Mesothelial cell of epicardium (in vitro differentiated cells): ENCODE data around the gene E2F2. TPM values are rescaled to one million over a fixed set of nuclear protein-coding genes. Genes with fewer than 3 reads are reported as not detected.

ENCODE experiments used
- DNase-seq, 2 experiments: peaks; one replicate each; pipeline ENCODE4 v3.0.0; 2021; ENCODE audit warnings: low spot score in 2 of 2; ENCODE audit not compliant: unreplicated experiment in 2 of 2
- H3K27ac Mint-ChIP-seq: 2 replicates; pipeline ENCODE4 v1.8.0; 2021; ENCODE audit warnings: mixed read lengths
- H3K27me3 Mint-ChIP-seq: 2 replicates; pipeline ENCODE4 v1.8.0; 2021; ENCODE audit warnings: low read depth, mixed read lengths
- H3K36me3 Mint-ChIP-seq: 2 replicates; pipeline ENCODE4 v1.8.0; 2021; ENCODE audit warnings: mixed read lengths
- H3K4me1 Mint-ChIP-seq: 2 replicates; pipeline ENCODE4 v1.8.0; 2021; ENCODE audit warnings: mixed read lengths
- H3K4me3 Mint-ChIP-seq: 2 replicates; pipeline ENCODE4 v1.8.0; 2021; ENCODE audit warnings: mild to moderate bottlenecking, moderate library complexity, mixed read lengths
- H3K9me3 Mint-ChIP-seq: 2 replicates; pipeline ENCODE4 v1.8.0; 2021; ENCODE audit warnings: mixed read lengths
- total RNA-seq: library from RNA; stranded (reverse); gene quantifications from 3 replicates; pipeline ENCODE4 v1.2.1, GENCODE V29; 2021
- TF ChIP-seq, protein P1 (sequence below): fragments of 200-600 bp; sonication (generic); IDR thresholded peaks from one replicate; pipeline ENCODE4 v1.5.0; 2021; ENCODE audit warnings: antibody characterized with exemption; ENCODE audit not compliant: unreplicated experiment

Gene E2F2
- total RNA-seq, 1 donor from 2014 or later, result 4.8 TPM

DNA sequence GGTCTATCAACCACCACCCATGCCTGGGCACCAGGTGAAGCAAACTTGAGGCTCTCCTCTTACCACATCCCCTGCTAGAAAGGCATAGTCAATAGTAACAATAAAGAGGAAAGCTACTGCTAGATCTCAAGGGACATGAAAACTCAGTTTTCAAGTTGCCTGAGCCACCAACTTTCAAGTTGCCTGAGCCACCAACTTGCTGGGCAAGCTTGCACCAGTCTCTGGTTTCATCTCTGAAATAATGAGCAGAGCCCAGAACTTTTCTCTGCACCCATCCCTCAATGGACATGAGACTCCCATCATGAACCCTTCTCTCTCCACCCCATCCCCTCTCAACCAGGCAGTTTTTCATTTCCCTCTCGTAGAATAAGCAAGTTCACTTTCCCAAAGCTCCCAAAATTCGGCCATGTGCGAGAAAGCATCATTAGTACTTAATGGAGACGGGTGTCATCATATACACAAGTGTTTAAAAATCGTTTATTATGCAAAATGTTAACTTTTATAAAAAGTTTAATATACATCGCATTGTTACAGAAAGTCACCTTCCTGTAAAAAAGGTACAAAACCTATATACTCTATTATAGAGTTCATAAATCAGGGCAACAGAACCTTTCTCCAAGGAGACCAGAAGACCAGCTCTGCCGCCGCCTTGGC lies 26.6 kb upstream of the E2F2 start:
- TF ChIP-seq, protein P1, sequence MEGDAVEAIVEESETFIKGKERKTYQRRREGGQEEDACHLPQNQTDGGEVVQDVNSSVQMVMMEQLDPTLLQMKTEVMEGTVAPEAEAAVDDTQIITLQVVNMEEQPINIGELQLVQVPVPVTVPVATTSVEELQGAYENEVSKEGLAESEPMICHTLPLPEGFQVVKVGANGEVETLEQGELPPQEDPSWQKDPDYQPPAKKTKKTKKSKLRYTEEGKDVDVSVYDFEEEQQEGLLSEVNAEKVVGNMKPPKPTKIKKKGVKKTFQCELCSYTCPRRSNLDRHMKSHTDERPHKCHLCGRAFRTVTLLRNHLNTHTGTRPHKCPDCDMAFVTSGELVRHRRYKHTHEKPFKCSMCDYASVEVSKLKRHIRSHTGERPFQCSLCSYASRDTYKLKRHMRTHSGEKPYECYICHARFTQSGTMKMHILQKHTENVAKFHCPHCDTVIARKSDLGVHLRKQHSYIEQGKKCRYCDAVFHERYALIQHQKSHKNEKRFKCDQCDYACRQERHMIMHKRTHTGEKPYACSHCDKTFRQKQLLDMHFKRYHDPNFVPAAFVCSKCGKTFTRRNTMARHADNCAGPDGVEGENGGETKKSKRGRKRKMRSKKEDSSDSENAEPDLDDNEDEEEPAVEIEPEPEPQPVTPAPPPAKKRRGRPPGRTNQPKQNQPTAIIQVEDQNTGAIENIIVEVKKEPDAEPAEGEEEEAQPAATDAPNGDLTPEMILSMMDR, result no peak
- no peaks in the 10 kb centered on the region for H3K27me3 Mint-ChIP-seq
- peak overlapping the region; percentile 88 for H3K4me3 Mint-ChIP-seq
- H3K9me3 Mint-ChIP-seq, result no peaks in the 10 kb centered on the region
- DNase-seq, result no peak
- H3K27ac Mint-ChIP-seq, result peak overlapping the region; percentile 100
- H3K4me1 Mint-ChIP-seq, result peaks cover 75% of the 10 kb centered on the region
- peaks cover 9% of the 10 kb centered on the region for H3K36me3 Mint-ChIP-seq

DNA sequence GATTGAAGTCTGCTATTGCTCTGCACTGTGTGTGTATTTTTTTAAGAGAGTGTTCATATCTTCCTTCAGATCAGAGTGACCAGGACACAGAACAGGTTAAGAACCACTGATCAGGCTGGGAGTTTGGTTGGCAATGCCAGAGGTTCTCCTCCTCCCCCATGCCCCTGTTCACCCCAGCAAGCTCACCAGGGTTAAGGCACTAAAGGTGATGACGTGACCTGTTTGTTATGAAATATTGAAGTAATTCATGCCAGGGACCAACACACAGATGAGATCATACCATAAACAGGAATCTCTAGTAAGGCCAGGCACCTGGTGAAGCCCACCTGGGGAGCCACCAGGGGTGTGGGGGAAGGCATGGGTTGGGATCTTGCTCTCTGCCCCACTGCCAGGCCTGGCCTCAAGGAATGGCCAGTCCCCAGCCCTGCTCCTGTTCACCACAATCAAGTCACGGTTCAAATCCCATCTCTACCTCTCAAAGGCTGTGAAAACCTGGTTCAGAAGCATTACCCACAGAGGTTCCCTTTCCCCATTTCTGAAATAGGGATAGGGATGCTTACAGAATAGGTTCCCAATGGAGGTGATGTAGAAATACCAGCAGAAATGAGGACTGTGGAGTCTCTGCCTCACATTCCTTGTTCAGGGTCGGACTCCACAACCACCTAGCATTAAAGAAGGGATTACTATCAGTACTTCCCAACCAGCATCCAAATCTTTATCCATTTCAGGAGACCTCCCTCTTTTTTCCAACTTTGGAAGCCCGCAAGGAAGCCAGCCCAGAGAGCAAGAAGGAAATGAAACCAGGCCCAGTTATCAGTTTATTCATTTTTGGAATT lies 25.8 kb upstream of the E2F2 start:
- H3K4me1 Mint-ChIP-seq, result peaks cover 74% of the 10 kb centered on the region
- DNase-seq, result no peak
- H3K9me3 Mint-ChIP-seq, result no peaks in the 10 kb centered on the region
- H3K4me3 Mint-ChIP-seq, result peak overlapping the region; percentile 88
- H3K27me3 Mint-ChIP-seq, result no peaks in the 10 kb centered on the region
- TF ChIP-seq, protein P1, result no peak
- H3K27ac Mint-ChIP-seq, result peak overlapping the region; percentile 100
- peaks cover 9% of the 10 kb centered on the region for H3K36me3 Mint-ChIP-seq

DNA sequence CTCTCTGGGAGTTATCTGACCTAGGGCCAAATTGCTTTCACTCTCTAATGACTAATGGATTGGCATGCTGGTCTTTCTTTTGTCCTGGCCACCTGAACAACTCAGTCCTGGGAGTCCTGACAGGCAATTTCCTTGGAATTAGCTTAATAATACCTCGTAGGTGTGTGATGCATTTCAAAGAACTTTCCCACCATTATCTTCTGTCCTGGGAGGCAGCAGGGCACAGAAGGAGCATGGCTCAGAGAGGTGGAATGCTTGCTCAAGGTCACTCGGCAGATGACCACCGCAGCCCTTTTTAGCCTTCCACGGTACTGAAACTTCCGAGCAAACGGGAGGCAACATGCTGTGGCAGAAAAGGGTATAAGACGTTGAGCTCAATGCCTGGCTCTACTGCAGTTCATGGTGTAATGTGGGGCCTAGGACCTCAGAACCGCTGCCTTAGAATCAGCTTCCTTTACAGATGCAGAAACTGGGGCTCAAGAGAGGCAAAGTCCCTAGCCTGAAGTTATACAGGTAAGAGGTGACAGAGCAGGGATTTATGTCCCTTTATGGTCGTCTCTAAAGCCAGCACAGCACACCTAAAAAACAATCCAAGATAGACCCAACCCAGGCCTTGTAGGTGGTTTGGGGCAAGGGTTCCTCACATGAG lies 25.1 kb upstream of the E2F2 start:
- no peak for DNase-seq
- Mint-ChIP-seq H3K27me3 (no peaks in the 10 kb centered on the region), H3K27ac (peak overlapping the region; percentile 100), H3K4me3 (peak overlapping the region; percentile 88), H3K9me3 (no peaks in the 10 kb centered on the region), H3K4me1 (peaks cover 74% of the 10 kb centered on the region), H3K36me3 (peaks cover 9% of the 10 kb centered on the region)
- TF ChIP-seq, protein P1, result no peak

DNA sequence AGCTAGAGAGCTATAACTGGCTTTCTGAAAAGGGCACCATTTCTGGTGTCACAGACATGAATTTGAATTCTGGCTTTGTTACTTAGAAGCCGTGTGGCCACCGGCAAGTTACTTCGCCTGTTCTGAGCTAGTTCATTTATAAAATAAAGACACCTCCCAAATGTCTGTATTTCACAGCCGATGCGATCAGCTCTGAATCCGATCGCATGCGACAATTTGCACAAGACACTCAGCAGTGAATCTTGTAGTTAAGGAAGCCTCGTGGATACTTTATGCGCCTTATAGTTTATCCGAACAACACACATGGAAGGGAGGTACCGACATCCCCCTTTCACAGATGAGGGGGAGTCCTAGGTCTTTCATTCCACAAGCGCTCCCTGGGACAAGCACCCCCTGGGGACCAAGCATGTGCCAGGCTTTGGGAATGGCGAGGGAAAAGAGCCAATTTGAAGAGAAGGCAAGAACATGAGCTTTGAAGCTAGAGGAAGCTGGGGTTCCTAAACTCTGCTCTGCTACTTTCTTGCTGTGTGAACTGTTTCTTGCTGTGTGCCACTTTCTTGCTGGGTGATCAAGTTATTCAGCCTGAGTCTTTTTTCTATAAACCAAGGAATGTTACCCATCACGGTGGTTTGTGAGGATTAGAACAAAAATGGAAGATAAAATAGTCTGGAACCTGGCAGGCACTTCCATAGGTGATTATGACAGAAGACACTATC lies 24.4 kb upstream of the E2F2 start:
- Mint-ChIP-seq H3K9me3 (no peaks in the 10 kb centered on the region), H3K36me3 (peaks cover 9% of the 10 kb centered on the region), H3K4me1 (peaks cover 74% of the 10 kb centered on the region), H3K27me3 (no peaks in the 10 kb centered on the region), H3K27ac (peak overlapping the region; percentile 100), H3K4me3 (peak overlapping the region; percentile 88)
- DNase-seq, result peak in 1 of 2 experiments; percentile 52
- TF ChIP-seq, protein P1, result no peak

DNA sequence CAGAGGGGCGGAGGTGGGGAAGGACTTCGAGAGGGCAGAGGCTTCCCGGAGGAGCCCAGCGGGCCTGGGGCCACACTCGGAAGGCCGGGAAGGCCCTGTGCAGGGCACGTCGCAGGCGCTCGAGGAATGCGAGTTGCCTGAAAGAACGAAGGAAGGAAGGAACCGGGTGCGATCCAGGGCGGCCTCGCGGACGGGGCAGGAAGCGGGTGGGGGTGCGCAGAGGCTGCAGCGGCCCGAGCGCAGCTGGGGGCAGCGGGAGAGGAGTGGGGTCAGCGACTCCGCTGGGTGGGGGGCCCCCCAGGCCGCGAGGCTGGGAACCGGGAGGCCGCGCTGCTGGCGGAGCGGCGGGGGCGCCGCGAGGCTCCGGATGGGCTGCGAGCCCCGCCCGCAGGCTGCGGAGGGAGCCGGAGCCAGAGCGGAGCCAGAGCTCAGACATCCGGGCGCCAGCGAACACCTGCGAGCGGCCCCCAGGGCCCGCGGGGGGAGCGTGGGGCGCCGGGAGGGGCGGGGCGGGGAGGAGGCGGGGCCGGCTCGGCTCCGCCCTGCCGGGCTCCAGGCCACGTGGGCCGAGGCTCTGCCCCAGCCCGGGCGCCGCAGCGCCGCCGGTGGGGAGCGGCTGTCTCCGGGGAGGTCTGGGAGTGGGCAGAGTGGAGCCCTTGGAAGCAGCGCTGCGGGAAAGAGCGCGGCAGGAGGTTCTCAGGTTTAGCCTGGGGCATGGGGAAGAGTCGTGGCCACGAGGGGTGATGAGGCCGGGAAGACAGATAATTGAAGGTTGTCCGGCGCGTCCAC lies 23.6 kb upstream of the E2F2 start:
- Mint-ChIP-seq H3K27me3 (no peaks in the 10 kb centered on the region), H3K27ac (peak overlapping the region; percentile 100), H3K9me3 (no peaks in the 10 kb centered on the region), H3K36me3 (peaks cover 9% of the 10 kb centered on the region), H3K4me1 (peaks cover 68% of the 10 kb centered on the region), H3K4me3 (peak overlapping the region; percentile 88)
- TF ChIP-seq, protein P1, result no peak
- peak; percentile 86 to 89 for DNase-seq
